GM18909 (cell line): ENCODE data around the gene SESN1.
"Not testable (repeated sequence)": the region's sequence is repeated elsewhere in the genome, so short reads cannot be mapped to it uniquely, and the experiment has no call there.

ENCODE experiments used
- ATAC-seq: cut with Tn5 transposase; IDR thresholded peaks from one replicate; pipeline ENCODE4 v1.9.1; 2021; ENCODE audit warnings: mild to moderate bottlenecking; ENCODE audit not compliant: unreplicated experiment, poor library complexity

SESN1 gene

GRCh38 chr6:109094416-109095035, at the start of gene SESN1:
SESN1 (minus strand) TSS chr6:109094846; CDS start chr6:109094073, 773 bp downstream.
- peak; percentile 68 for ATAC-seq

DNA sequence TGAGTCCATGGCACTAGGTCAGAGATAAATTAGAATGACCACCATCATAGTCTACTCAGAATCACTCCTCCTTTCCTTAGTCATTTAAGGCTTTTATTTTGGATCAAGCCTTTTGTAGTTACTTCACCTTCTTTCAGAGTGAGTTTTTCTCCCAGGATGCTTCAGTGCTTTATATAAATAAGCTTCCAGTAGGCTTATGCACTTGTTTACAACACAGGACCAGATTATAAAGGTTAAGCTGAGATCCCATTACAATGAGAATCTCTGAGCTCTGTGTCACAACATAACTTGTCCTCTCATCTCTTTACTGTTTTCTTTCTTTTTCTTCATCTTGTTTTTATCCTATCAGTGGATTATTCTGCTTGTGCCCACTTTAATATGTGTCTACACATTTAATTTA, 48.5 kb upstream of the SESN1 start:
- no peak for ATAC-seq

GRCh38 chr6:109142067-109142466, 47.4 kb upstream of the SESN1 start:
- not testable (repeated sequence) for ATAC-seq

- ATAC-seq, result no peak
Observed at GRCh38 chr6:109139109-109139508, 44.5 kb upstream of the SESN1 start.

GRCh38 chr6:109136530-109136929, 41.9 kb upstream of the SESN1 start:
- not testable (repeated sequence) for ATAC-seq

DNA sequence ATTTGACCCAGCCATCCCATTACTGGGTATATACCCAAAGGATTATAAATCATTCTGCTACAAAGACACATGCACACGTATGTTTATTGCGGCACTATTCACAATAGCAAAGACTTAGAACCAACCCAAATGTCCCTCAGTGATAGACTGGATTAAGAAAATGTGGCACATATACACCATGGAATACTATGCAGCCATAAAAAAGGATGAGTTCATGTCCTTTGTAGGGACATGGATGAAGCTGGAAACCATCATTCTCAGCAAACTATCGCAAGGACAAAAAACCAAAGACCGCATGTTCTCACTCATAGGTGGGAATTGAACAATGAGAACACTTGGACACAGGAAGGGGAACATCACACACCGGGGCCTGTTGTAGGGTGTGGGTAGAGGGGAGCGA, 41.4 kb upstream of the SESN1 start:
- not testable (repeated sequence) for ATAC-seq

- not testable (repeated sequence) for ATAC-seq
Observed at GRCh38 chr6:109135600-109135999, 41.0 kb upstream of the SESN1 start.

GRCh38 chr6:109130065-109130464, 35.4 kb upstream of the SESN1 start:
- no peak for ATAC-seq

DNA sequence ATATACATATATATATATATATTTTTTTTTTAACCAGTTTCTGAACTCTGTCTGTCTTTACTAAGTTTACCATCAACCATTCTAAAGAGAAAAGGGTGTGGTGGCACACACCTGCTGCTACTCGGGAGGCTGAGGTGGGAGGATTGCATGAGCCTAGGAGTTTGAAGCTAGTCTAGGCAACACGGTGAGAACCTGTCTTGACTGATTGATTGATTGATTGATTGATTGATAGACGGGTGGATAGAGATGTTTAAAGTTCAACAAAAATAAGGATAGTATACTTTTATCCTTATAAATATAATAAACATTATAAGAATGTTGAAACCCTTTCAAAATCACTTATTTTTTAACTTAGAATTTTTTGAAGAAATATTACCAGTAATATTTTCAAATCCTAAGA, 30.9 kb upstream of the SESN1 start:
- ATAC-seq, result no peak

GRCh38 chr6:109124219-109124618, 29.6 kb upstream of the SESN1 start:
- no peak for ATAC-seq

DNA sequence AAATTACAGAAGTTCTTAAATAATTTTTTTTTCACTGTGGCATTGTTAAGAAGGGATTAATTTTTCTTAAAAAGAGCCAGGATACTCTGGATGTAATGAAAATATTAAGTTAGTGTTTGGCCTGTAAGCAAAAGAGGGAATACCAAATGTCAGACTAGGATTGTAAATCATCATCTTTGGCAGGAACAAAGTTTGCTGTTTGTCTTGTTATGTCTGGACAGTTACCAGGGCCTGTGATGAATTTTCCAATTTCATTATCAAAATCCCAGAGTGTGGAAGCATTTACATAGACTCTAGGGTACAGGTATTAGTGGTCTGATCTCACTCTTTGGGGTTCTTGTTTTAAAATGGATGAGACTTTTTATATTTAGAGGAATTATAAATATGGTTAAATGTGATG, 26.8 kb upstream of the SESN1 start:
- no peak for ATAC-seq

GRCh38 chr6:109118871-109119354, 24.3 kb upstream of the SESN1 start:
- ATAC-seq, result no peak

- ATAC-seq, result no peak
Observed at GRCh38 chr6:109118337-109118736, 23.7 kb upstream of the SESN1 start.

DNA sequence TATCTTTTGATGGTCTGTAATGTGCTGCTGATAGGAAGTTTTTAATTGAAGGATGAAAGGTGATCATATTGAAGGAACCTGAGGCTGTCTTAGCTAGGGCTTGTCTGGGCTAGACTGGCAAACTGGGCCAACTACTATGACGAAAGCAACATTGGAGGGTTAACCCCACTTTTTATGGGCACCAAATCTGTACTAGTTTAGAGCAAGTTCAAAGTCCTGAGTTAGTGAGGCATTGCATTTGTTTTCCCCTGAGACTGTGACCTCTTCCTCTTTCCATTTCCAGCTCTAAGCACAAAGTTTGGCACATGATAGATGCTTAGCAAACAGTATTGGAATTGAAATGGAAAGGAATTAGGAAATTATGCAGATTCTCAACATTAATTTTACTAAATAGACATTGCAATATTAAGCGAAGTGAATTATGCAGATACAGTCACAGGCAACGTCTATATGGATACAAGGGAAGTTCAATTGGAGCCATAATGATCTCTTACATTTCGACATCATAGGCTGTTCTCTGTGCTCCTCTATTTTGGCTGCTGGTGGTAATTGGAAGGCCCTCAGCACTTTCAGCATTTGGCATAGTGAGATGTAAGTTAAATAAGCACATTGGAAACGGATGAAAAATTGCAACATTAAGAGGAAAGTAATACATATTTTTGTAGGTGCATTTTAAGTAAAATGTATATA, 22.8 kb upstream of the SESN1 start:
- peak; percentile 77 for ATAC-seq

GRCh38 chr6:109112663-109113062, 18.0 kb upstream of the SESN1 start:
- ATAC-seq, result not testable (repeated sequence)

DNA sequence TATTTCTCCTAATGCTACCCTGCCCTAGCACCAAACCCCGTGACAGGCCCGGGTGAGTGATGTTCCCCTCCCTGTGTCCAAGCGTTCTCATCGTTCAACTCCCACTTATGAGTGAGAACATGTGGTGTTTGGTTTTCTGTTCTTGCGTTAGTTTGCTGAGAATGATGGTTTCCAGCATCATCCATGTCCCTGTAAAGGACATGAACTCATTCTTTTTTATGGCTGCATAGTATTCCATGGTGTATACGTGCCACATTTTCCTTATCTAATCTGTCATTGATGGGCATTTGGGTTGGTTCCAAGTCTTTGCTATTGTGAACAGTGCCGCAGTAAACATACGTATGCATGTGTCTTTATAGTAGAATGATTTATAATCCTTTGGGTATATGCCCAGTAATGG, 15.0 kb upstream of the SESN1 start:
- not testable (repeated sequence) for ATAC-seq

DNA sequence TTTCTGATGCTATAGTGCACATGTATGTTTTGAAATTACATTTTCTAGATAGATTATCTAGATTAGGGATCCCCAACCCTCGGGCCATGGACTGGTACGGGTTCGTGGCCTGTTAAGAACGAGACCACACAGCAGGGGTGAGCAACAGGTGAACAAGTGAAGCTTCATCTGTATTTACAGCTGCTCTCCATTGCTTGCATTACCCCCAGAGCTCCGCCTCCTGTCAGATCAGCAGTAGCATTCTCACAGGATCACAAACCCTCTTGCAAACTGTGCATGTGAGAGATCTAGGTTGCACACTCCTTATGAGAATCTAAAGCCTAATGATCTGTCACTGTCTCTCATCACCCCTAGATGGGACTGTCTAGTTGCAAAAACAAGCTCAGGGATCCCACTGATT, 11.0 kb upstream of the SESN1 start:
- no peak for ATAC-seq

DNA sequence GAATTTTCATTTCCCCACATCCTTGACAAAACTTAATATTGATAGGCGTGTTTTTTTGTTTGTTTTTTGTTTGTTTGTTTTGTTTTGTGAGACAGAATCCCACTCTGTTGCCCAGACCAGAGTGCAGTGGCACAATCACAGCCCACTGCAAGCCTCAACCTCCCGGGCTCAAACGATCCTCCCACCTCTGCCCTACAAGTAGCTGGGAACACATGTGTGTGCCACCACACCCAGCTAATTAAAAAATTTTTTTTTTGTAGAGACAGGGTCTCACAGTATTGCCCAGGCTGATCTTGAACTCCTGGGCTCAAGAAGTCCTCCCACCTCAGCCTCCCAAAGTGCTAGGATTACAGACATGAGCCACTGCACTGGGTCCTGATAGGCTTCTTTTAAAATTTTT, 9.9 kb upstream of the SESN1 start:
- ATAC-seq, result no peak

GRCh38 chr6:109103942-109104341, 9.3 kb upstream of the SESN1 start:
- no peak for ATAC-seq

DNA sequence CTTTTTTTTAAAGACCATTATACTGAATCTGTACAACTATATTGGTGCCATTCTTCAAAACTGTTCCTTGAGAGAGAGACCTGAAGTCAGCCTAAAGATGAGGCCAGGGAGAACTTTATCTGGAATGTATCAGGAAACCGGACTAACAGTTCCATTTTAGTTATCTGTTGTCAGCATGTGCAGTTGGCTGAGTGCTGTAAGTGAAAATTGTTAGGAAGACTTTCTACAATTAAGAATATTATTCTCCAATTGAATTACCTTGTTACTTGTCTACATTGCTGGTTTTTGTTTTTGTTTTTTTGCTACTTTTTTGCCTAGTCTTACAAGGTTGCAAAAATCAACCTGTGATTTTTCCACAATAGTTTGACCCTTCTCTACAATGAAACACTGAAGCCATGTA, 8.1 kb upstream of the SESN1 start:
- ATAC-seq, result no peak

DNA sequence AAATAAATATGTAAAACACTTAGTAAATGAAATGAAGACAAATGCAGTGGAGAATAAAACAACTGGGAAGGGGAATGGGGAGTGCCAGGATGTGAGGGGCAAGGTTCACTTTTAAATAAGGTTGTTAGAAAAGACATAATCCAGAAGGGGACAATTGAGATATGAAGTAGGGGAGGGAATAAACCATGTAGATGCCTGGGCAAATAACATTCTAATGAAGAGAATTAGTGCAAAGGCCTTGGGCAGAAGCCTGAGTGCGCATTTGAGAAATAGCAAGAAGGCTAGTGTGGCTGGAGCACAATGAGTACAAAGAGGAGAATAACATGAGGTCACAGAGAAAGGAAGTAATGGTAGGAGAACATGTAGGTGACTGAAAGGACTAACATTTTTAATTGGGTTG, 3.0 kb upstream of the SESN1 start:
- no peak for ATAC-seq

GRCh38 chr6:109096208-109096607, 1.6 kb upstream of the SESN1 start:
- no peak for ATAC-seq
